GM19239 (cell line): ENCODE data around the gene ZNF23.

ENCODE experiments used
- DNase-seq: peaks from one replicate; pipeline ENCODE4 v3.0.0; 2011; ENCODE audit warnings: low spot score; ENCODE audit not compliant: insufficient read length
- FAIRE-seq: peaks from 2 replicates; lab custom pipeline; 2011; peaks lifted over from hg19 to GRCh38; lab: Jason Lieb, UNC

ZNF23 gene

DNA sequence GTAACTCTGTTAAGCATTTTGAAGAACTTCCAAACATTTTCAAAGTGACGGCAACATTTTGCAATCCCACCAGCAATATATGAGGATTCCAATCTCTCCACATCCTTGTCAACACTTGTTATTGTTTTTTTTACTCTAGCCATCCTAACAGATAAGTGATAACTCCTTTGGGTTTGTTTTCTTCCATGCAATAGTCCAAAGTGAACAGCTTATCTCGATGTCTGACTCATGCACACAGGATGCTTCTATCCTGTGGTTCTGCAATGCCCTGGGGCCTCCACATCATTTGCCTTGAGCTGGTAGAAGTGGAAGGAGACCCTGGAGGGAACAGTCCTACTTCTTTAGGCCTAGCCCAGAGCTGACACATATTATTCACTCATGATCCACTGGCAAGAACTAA is 33.2 kb downstream of the ZNF23 start:
- DNase-seq (no peak), FAIRE-seq (no peak)

DNA sequence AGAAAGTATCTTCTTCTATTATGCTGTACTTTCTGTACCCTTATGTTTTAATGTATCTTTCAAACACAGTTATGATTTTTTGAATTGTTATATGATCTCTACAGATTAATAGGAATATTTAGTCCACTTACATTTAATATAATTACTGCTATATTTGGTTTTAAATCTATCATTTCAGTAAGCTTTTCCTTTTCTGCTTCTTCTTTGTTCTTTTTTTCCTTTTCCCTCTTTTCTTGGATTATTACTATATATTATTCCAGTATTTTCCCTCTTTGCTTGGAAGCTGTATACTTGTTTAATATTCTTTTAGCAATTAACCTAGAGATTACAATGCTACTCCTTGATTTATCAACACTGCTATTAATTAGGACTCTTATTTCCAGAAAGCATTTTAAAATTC is 33.7 kb downstream of the ZNF23 start:
- no peak for FAIRE-seq
- DNase-seq: no peak

DNA sequence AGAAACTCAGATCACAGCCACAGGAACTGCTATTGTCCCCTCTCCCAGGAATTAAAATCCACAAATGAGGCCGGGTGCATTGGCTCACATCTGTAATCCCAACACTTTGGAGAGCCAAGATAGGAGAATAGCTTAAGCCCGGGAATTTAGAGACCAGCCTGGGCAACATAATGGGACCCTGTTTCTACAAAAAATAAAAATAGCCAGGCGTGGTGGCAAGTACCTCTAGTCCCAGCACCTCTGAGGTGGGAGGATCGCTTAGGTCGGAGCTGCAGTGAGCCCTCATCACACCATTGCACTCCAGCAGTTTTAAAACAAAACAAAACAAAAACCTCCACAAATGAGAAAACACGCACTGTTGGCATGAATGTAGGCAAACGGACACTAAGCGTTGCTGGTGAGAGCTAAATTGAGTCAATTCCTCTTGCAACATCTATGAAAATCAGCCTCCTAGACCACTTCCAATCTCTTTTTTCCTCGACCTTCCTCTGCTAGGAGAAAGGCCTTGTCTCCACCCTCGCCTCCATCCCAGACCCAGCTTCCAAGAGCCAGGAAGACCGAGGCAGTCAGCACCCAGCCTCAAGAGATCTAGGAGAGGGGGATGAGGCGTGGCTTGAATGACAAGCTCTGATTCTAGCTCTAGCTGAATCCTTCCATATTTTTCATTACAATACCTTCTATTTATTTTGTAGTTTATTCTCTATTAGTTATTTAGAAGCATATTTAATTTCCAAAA is 35.0 kb downstream of the ZNF23 start:
- FAIRE-seq (no peak), DNase-seq (no peak)

DNA sequence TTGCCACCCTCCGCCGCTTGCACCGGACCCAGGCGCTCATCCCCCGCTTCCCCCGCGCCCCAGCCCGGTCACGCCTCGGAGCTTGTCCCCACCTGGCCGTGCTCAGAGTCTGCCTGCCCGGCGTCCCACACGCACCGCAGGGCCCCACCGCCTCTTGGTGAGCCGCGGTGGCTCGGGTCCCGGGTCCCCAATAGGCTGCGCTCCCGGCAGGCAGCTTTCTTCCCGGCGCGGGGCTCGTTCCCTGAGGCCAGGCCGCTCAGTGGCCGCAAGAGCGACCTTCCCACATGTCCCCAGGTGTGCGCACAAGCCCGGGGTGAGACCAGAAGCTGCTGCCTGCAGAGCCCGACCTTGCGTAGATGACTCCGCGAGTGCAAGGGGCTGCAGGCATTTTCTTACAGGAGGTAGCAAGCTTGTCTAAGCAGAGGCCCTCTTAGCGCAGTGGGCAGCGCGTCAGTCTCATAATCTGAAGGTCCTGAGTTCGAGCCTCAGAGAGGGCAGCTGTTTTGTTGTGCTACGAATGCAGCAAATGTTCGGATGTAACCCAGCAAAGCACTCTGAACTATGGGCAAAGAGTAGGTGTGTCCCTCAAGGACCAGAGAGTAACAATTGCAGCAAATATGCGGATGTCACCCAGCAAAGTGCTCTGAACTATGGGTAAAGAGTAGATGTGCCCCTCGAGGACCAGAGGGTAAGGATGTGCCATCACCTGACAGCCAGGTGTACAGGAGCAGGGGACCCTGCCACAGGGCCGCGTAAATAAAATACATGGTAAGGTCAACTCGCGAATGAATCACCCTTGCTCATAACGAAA is 35.8 kb downstream of the ZNF23 start:
- DNase-seq (no peak), FAIRE-seq (no peak)

DNA sequence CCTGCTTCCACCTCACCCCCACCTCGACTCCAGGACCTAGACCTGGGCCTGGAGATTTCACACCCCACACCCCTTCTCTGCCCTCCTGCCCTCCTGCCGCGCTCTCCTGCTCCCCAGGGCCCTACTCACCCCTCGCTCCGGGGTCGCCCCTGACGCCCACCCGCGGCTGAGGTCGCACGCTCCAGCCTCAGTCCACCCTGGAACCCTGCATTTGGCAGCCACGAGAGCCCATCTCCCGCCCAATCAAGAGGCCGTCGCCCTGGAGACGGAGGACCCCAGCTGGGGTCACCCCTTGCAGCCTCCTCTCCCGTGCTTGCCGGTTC is 36.3 kb downstream of the ZNF23 start:
- no peak for FAIRE-seq
- no peak for DNase-seq

DNA sequence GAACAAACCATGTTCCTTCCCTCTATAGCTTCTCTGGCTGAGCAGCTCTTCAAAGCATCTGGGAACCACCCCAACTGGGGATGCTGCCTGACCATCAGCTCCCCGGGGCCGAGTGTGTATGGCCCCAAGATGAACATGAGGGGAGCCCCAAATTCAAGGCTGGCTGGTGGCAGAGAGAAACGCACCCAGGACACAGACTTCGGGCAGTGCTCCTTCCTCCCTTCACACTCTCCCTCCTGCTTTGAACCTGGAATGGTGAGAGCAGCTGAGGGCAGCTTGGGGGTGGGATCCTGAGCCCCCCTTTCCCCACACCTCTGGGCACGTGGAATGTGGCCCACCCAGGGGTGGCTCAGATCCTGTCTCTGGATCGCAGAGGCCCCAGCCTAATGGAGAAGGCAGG is 37.4 kb downstream of the ZNF23 start:
- FAIRE-seq: no peak

DNA sequence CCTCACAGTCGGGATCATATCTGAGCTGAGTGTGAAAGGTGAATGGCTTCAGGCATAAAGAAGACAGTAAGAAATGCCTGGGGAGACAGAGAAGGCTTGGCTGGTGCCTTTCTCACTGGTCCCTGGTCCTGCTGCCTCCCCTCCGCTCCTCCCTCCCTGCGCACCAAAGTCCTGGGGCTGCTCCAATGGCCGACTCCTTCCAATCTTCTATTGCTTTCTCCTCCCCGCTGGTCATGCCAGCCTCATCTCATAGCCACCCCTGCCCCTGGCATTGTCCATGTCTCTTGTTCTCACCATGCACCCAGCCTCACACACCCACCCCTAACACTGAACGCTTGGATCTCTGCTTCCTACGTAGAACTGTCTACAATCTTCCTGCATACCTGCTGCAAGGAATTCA is 38.2 kb downstream of the ZNF23 start:
- FAIRE-seq: no peak
- DNase-seq: no peak

More for the DNA sequence above, 37.4 kb downstream of the ZNF23 start:
- no peak for DNase-seq

DNA sequence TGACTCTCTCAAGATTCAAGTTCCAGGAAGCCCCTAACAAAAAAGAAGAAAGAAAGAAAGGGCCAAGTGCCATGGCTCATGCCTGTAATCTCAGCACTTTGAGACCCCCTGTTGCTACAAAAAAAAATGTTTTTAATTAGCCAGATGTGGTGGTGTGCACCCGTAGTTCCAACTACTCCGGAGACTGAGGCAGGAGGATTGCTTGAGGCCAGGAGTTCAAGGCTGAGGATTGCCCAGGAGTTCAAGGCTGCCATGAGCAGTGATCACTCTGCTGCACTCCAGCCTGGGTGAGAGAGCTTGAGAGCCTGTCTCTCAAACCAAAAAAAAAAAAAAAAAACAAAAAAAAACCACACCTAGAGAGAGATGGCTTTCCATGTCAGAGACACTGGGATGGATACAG is 39.0 kb downstream of the ZNF23 start:
- no peak for DNase-seq
- no peak for FAIRE-seq

DNA sequence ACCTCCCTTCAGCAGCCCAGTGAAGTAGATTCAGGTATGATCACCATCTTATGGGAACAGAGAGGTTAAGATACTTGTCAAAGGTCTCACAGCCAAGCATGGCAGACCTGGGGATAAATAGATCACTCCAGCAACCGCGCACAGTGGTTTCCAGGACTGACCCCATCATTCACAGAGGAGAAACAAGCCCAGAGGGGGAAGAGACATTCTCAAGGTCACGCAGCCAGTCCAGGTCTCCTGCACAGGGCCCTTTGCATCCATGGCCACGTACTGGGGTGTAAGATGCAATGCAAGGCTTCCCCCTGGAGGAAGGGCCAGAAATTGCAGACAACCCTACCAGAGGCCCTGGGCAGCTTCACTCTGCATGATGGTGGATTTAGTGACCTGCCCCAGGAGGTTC is 40.1 kb downstream of the ZNF23 start:
- peak; percentile 52 for FAIRE-seq

DNA sequence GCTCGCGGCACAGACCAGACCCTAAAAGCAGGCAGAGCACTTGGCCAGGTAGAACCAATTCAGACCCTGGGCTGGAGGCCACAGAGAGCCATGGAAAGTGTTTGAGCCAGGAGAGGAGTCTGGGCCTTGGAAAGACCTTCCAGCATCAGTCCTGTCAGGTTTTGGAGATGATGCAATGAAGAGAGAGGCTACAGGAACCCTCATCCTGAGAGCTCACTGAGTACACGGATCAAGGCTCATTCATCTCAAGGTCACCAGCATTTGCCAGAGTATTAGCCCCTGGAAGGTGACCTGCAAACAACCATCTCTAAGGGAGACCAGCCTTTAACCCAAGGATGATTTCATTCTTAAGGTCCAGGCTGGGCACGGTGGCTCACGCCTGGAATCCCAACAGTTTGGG is 48.0 kb downstream of the ZNF23 start:
- FAIRE-seq: no peak
- no peak for DNase-seq

More for the DNA sequence above, 40.1 kb downstream of the ZNF23 start:
- no peak for DNase-seq

DNA sequence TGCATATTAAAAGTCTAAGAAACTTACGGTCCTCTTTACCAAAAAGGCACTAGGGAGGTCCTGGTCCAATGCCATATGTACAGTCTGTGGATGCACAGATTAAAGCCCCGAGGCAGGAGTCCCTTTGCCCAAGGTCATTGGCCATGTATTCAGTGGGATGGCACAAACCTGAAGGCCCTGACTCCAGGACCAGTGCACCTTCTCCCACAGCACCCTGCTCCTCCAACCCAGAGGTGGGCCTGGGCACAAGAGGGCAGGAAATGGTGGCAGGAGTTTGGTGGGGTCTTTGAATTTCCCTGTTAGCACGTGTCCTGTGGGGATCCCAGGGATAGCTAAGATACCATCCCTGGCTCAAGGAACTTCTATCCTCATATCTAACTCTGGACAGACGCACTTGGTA is 48.7 kb downstream of the ZNF23 start:
- FAIRE-seq (no peak), DNase-seq (no peak)

DNA sequence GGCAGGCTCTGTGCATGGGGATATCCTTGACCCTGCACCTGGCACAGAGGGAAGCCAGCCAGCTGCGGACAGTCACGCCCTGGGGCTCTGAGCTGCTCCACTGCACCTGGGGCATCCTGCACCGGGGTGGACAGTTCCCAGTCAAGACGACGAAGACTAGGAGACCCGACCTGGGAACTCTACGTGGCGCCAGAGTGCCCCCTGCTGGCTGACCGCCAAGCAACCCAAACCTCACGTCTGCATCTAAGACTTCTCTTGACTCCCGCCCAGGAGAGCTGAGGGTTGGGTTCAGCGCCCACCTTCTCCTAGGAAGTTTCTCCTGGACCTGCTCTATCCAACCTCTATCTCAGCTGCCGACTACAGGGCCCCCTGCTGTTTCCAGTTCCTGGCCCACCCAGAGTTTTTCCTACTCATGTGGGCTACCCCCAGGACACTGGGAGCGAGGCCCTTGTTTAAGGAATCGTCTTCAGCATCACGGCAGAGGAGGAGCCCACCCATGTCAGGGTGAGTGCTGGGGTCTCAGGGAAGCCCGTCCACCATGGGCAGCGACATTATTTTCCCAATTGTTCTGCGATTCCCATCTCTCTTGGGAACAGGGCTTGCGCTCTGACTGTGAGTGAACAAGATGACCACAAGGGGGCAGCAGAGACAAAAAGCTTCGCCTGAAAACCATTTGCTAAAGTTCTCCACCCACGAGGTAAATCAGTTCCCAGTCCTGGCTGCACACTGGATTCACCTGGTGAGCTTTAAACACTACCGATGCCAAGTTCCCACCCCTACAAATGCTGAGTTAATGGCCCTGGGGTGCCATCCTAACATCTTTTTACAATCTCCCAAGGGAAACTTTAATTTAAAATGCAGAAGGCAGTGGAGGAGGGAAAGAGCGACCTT is 49.5 kb downstream of the ZNF23 start:
- FAIRE-seq: peak; percentile 90
- DNase-seq: peak; percentile 80

DNA sequence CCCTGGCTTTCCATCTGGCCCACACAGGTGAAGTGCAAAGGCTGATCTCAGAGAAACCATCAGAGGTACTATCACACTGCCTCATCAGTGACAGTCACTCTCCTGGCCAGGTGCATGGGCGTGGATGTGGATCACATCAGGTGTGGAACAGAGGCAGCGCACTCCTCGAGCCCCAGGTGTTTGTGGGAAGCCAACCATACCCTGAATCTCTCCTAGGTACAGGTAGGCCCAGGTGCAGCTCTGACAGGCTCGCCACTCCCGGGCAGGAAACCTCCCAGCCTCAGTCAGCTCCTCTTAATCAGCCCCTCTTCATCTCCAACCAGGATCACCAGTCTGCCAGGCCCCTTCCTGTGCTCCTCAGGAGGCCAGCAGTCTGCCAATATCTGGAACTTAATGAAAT is 51.9 kb downstream of the ZNF23 start:
- FAIRE-seq: no peak
- DNase-seq: no peak

DNA sequence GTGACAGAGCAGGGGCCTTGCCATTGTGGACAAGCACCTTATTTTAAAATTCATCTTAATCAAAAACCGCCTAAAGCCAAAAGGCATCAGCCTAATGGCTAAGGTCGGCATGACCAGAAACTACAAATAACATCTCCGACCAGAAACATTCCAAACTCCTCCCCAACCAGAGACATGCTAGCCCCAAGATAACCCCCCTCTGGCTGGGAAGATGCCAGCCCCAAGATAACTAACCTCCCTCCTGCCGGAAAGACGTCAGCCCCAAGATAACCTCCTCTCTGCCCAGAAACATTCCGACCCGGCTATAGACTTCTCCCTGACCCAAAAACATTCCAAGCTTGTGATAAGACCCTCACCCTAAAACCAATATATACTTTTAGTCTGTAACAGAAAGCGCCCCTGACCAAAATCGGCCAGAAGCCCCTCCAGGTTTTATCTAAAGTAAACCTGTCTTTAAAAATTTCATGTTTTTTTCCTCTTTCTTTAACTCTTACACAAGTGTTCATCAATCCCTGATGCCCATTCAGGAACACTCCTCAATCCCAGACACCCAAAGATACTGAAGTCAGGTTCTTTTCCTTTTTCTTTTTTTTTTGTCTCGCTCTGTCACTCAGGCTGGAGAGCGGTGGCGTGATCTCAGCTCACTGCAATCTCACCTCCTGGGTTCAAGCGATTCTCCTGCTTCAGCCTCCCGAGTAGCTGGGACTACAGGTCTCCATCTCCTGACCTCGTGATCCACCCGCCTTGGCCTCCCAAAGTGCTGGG is 52.9 kb downstream of the ZNF23 start:
- DNase-seq: no peak
- no peak for FAIRE-seq

DNA sequence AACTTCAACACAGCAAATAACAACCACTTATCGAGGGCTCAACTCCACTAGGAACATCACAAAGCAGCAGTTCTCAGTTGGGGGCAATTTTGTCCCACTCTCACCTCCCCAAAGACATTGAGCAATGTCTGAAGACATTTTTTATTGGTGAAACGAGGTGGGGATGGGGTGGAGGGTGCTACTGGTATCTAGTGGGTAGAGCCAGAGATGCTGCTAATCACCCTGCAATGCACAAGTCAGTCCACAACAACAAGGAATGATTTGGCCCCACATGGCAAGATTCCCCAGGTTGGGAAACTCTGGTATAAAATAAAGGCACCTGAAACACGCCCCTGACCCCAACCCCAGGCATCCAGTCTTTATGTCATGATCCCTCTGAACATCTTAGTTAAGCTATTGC is 53.5 kb downstream of the ZNF23 start:
- FAIRE-seq (no peak), DNase-seq (no peak)

DNA sequence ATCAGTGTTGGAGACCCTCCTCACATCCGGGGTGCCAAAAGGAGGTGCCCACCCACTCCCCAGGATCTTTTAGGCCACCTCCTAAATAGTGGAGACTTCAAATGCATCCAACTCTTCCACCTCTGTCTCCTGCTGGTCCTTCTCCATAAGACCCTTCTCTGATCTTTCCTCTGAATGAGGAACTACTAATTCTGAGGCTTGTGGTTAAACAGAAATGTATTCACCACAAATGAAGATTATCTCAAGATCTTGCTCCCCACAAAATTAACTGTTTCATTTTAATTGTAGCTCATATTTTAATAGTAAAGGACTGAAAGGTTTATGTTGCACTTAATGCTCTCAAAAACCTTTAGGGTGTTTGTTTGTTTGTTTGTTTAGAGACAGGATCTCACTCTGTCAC is 54.3 kb downstream of the ZNF23 start:
- no peak for DNase-seq
- no peak for FAIRE-seq

DNA sequence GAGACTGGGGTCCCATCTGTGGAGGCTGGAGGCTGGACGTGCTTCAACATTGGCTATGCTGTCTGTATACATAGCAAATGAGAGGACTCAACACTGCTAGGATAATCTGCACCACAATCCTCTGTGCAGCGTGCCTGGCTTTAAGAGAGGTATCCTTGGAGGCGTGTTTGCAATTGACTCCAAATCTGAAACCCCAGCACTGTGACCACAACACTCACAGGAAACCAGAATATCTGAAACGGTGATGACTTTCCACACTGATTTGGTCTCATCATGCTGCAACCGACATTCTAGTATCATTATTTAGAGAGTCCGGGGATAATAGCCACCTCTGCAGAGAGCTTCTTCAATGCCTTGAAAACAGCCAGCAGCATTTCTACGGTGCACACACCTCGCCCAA is 55.3 kb downstream of the ZNF23 start:
- FAIRE-seq: no peak

DNA sequence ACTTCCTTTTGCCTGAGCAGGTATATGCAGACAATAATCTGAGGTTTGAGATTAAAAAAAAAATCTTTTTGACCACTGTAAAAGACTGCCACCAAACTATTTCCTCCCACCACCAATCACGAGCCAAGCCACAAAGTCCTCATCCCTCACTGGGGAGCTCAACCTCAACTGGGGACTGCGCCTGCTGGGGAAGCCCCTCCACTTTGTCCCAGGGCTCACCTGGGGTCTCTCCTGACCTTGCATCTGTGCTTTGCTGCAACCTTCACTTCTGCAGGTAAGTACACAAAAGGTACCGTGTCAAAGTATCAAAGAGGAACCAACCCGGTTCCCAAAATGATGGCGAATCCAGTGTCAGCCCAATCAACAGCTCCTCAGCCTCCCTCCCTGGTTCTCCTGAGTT is 55.7 kb downstream of the ZNF23 start:
- DNase-seq (no peak), FAIRE-seq (no peak)

More for the DNA sequence above, 55.3 kb downstream of the ZNF23 start:
- DNase-seq: no peak

DNA sequence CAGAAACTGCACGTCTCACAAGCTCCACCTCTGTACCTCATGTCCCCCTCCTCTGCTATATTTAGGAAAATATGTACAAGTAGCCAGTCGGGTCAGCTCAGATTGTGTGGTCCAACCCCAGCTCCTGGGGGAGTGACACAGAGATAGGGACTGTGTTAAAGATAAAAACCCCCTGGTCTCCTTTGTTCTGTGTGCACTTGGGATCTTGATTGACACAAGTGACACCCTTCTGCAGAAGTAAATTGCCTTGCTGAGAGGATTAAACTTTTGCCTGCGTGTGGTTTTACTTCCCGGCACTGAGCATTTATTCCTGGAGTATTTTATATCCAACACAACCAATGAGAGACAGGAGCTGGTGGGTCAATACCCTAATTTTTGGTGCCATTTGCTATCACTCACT is 57.7 kb downstream of the ZNF23 start:
- FAIRE-seq: no peak

DNA sequence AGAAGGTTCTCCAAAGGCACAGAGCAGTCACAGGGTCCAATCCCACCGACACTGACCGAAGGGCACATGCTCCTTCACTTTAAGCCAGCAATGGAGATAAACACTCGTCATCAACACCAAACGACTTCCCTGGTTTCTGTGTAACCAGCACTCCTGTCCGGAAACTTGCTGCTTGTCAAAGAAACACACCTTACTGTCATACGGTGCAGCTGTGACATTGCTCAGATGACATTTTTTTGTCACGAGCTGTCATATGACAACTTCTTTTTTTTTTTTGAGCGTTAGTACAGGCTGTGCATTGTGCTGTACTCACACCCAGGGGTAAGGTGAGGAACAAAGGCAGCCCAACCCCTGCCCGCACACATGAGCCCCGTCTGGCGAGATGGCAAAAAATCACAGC is 59.4 kb downstream of the ZNF23 start:
- FAIRE-seq (no peak), DNase-seq (no peak)

More for the DNA sequence above, 57.7 kb downstream of the ZNF23 start:
- no peak for DNase-seq
